HUDEP-2 (cell line): Measurements from ENCODE around the gene HMCN1.

Source experiments
- DNase-seq, 76 experiments: peaks; one replicate each; lab custom pipeline; 2025; ENCODE audit not compliant: unreplicated experiment in 76 of 76; lab: John Stamatoyannopoulos, UW

Gene HMCN1

DNA sequence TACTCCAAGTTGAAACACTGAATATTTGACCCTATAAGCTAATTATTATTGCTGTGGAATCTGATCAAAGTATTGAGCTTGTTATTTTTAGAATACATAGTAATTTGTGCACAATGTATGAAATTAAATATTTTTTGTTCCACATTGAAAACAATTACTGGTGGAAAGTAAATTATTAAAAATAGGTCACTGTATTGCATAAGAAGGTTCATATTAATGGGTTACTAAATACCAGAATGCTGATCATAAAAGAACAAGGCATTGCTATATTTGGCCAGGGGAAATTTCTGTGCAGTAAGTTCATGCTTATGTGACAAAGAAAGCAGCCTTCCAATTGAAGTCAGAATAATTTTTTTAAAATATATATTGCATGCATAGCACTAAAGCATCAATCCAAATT, 481.4 kb downstream of the HMCN1 start:
- no peak for DNase-seq

- DNase-seq, result no peak
These were observed 484.6 kb downstream of the HMCN1 start for GRCh38 chr1:186218654-186219352.

DNA sequence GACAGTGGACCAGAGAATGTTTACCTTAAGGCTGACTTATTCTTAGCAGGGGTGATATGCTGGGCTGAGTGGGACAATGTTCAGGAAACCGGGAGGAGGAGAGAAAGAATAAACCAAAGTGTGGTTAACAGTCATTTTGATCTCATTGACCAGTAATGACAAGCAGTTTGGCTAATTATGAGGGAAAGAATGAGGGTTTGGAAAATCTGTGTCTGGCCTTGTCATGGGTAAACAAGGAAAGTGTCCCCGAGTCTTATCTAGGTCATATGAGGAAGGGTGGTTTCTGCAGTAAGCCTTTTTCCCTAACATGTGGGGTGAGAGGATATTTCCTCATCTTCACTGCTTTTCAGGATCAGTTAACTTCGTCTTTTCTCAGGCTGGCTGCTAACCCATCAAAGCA, 485.9 kb downstream of the HMCN1 start:
- DNase-seq, result no peak

- no peak for DNase-seq
These were observed 486.7 kb downstream of the HMCN1 start for GRCh38 chr1:186220911-186221310.

DNA sequence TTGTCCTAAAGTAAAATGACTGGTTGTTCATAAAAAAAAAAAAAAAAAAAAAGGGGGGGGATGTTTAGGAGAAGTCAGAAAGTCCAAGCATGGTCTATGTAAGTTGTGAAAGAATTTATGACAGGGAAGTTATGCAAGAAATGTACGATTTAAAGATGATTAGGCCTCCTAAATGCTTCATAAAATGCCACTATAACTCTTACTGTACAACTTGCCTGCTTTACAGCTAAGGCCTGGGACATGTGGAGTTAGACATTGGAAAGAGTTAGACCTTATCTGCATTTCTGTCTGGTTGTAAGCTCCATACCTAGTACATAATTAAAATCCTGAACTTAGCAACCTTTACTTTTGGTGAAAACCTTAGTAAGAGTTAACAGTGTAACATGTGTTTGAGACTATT, 490.9 kb downstream of the HMCN1 start:
- no peak for DNase-seq

DNA sequence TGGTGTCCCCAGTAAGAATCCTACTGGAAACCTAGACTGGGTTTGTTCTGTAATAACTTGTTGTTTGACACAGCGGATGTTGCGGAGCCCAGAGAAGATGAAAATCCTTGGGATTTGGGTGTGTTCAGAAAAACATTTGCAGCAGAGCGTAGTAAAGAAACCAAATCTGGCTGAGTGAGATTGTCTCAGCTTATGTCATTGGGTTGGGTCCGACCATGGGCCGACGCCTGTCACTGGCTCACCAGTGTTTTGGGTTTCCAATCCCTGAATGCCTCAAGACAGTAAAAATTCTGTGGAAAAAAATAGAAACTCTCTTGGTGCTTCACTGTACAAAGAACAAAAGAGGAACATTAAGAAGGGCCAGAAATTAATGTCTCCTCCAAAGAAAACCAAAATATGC, 494.6 kb downstream of the HMCN1 start:
- DNase-seq, result no peak

GRCh38 chr1:186231861-186232436, 497.8 kb downstream of the HMCN1 start:
- no peak for DNase-seq

GRCh38 chr1:186234976-186235686, 500.9 kb downstream of the HMCN1 start:
- peak in 1 of 76 experiments; percentile 4 for DNase-seq

GRCh38 chr1:186235696-186236095, 501.5 kb downstream of the HMCN1 start:
- DNase-seq, result no peak

DNA sequence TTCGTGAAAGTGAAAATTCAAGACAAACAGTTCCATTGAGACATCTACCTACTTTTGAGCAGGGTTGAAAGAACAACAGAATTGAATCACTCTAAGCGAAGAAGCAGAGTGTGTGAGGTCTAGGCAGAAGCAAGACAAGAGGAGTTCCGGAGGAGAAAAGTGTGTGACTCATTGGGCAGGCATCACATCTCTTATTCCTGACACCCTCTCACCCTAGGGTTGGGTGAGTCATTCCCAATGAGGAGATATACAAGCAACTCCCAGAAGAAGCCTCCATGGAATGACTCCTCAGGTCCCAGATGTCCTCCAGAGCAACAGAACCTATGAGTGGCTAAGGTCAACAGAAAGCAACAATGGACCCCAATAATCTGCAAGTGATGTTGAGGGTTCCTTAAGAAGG, 502.7 kb downstream of the HMCN1 start:
- no peak for DNase-seq

DNA sequence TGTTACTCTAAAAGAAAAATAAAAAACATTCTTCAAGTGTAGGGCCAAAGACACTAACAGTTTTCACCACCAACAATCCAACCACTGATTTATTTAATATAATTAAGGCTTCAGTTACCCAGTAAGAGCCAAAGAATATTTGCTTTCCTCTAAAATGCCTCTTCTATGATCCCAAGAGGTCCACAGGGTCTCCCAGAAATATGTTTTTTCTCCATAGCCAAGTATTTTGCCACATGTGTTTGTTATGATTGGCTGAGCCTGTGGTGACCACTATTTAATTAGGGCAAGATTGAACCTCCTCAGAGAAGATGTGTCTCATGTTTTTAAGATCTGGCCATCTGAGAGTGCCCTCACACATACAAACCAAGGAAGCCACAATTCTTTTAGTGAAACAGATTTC, 505.0 kb downstream of the HMCN1 start:
- no peak for DNase-seq

- DNase-seq, result no peak
These were observed 506.2 kb downstream of the HMCN1 start for GRCh38 chr1:186240436-186240835.
